H9 (cell line): ENCODE data around the gene HS1BP3. TPM values are rescaled to one million over a fixed set of nuclear protein-coding genes. Genes with fewer than 3 reads are reported as not detected.

ENCODE experiments used
- DNase-seq: peaks from one replicate; pipeline ENCODE4 v3.0.0-alpha.2; 2017
- H2AFZ ChIP-seq: one replicate; pipeline ENCODE4 v1.6.1; 2013; ENCODE audit warnings: mild to moderate bottlenecking, low read length, control low read depth, moderate library complexity
- H2AK5ac ChIP-seq: 2 replicates; pipeline ENCODE4 v1.6.1; 2013; ENCODE audit warnings: low read length, control low read depth, mixed read lengths; ENCODE audit not compliant: insufficient read length
- H2BK120ac ChIP-seq: one replicate; pipeline ENCODE4 v1.6.1; 2013; ENCODE audit warnings: low read depth, mild to moderate bottlenecking, low read length, control low read depth, inconsistent platforms; ENCODE audit not compliant: poor library complexity, severe bottlenecking
- H2BK12ac ChIP-seq: 2 replicates; pipeline ENCODE4 v1.6.1; 2013; ENCODE audit warnings: low read length, control low read depth, mixed read lengths, low read depth; ENCODE audit not compliant: insufficient read length
- H2BK15ac ChIP-seq: 2 replicates; pipeline ENCODE4 v1.6.1; 2013; ENCODE audit warnings: low read depth, low read length, control low read depth
- H2BK20ac ChIP-seq: one replicate; pipeline ENCODE4 v1.6.1; 2013; ENCODE audit warnings: low read depth, mild to moderate bottlenecking, low read length, control low read depth, inconsistent platforms; ENCODE audit not compliant: poor library complexity, severe bottlenecking
- H2BK5ac ChIP-seq: 2 replicates; pipeline ENCODE4 v1.6.1; 2013; ENCODE audit warnings: low read length, control low read depth, mixed read lengths; ENCODE audit not compliant: insufficient read length
- H3K14ac ChIP-seq: 2 replicates; pipeline ENCODE4 v1.6.1; 2013; ENCODE audit warnings: low read length, control low read depth; ENCODE audit not compliant: insufficient read depth
- H3K18ac ChIP-seq: 2 replicates; pipeline ENCODE4 v1.6.1; 2013; ENCODE audit warnings: low read depth, mild to moderate bottlenecking, mixed read lengths, low read length, control low read depth; ENCODE audit not compliant: insufficient read length
- H3K23ac ChIP-seq: 2 replicates; pipeline ENCODE4 v1.6.1; 2013; ENCODE audit warnings: low read length, control low read depth, mixed read lengths, low read depth; ENCODE audit not compliant: insufficient read length
- H3K23me2 ChIP-seq: 2 replicates; pipeline ENCODE4 v1.6.1; 2013; ENCODE audit warnings: low read depth, mild to moderate bottlenecking, mixed read lengths, low read length, control low read depth; ENCODE audit not compliant: insufficient read length, poor library complexity, severe bottlenecking
- H3K27ac ChIP-seq: 2 replicates; pipeline ENCODE4 v1.5.1; 2013; ENCODE audit warnings: low read length, control low read depth, mixed read lengths, low read depth; ENCODE audit not compliant: insufficient read length
- H3K27me3 ChIP-seq: 2 replicates; pipeline ENCODE4 v1.6.1; 2013; ENCODE audit warnings: low read length, control low read depth, inconsistent platforms; ENCODE audit not compliant: insufficient read depth
- H3K4ac ChIP-seq: 2 replicates; pipeline ENCODE4 v1.6.1; 2013; ENCODE audit warnings: low read depth, mild to moderate bottlenecking, control low read depth, inconsistent platforms, low read length, moderate library complexity
- H3K4me1 ChIP-seq: 2 replicates; pipeline ENCODE4 v1.6.1; 2013; ENCODE audit warnings: low read length, control low read depth, inconsistent platforms; ENCODE audit not compliant: insufficient read depth
- H3K4me2 ChIP-seq: 2 replicates; pipeline ENCODE4 v1.6.1; 2013; ENCODE audit warnings: low read length, control low read depth, mixed read lengths; ENCODE audit not compliant: insufficient read length, insufficient read depth
- H3K56ac ChIP-seq: 2 replicates; pipeline ENCODE4 v1.6.1; 2013; ENCODE audit warnings: low read depth, mild to moderate bottlenecking, mixed read lengths, low read length, control low read depth; ENCODE audit not compliant: insufficient read length
- H3K79me1 ChIP-seq: 2 replicates; pipeline ENCODE4 v1.6.1; 2013; ENCODE audit warnings: low read depth, mild to moderate bottlenecking, moderate library complexity, low read length, control low read depth, inconsistent platforms; ENCODE audit not compliant: insufficient read depth, poor library complexity, severe bottlenecking
- H3K79me2 ChIP-seq: 2 replicates; pipeline ENCODE4 v1.6.1; 2013; ENCODE audit warnings: low read length, control low read depth, inconsistent platforms; ENCODE audit not compliant: insufficient read depth
- H3K9ac ChIP-seq: 2 replicates; pipeline ENCODE4 v1.6.1; 2013; ENCODE audit warnings: low read length, control low read depth, mixed read lengths; ENCODE audit not compliant: insufficient read length; ENCODE audit errors: extremely low read depth
- H3K9me3 ChIP-seq: one replicate; pipeline ENCODE4 v1.6.1; 2013; ENCODE audit warnings: low read depth, low read length, inconsistent platforms; ENCODE audit not compliant: control insufficient read depth
- H3T11ph ChIP-seq: one replicate; pipeline ENCODE4 v1.6.1; 2013; ENCODE audit warnings: mild to moderate bottlenecking, low read length, control low read depth, inconsistent platforms
- H4K20me1 ChIP-seq: one replicate; pipeline ENCODE4 v1.6.1; 2013; ENCODE audit not compliant: control insufficient read depth, insufficient read length, insufficient read depth
- H4K5ac ChIP-seq: 2 replicates; pipeline ENCODE4 v1.6.1; 2013; ENCODE audit warnings: low read depth, mild to moderate bottlenecking, mixed read lengths, low read length, control low read depth; ENCODE audit not compliant: insufficient read length
- H4K8ac ChIP-seq: replicated peaks from 2 replicates; pipeline ENCODE4 v1.6.1; 2013; ENCODE audit warnings: low read length, control low read depth, mixed read lengths, low read depth; ENCODE audit not compliant: insufficient read length
- H4K91ac ChIP-seq: 2 replicates; pipeline ENCODE4 v1.6.1; 2013; ENCODE audit warnings: low read depth, mild to moderate bottlenecking, moderate library complexity, mixed read lengths, low read length, control low read depth; ENCODE audit not compliant: insufficient read length
- H3K27ac Mint-ChIP-seq, 3 experiments: 2 replicates in 2 of 3; 3 replicates in 1 of 3; pipeline ENCODE4 v1.8.0; 2020 to 2021; ENCODE audit warnings: mixed read lengths in 3 of 3, mild to moderate bottlenecking in 1 of 3, moderate library complexity in 1 of 3
- H3K27me3 Mint-ChIP-seq: 2 replicates; pipeline ENCODE4 v1.8.0; 2021; ENCODE audit warnings: low read depth, mild to moderate bottlenecking, moderate library complexity, mixed read lengths
- H3K36me3 Mint-ChIP-seq, 3 experiments: 2 replicates in 2 of 3; 3 replicates in 1 of 3; pipeline ENCODE4 v1.8.0; 2020 to 2021; ENCODE audit warnings: low read depth in 3 of 3, mixed read lengths in 3 of 3; ENCODE audit not compliant: insufficient read depth in 1 of 3
- H3K4me1 Mint-ChIP-seq, 2 experiments: 2 replicates each; pipeline ENCODE4 v1.8.0; 2020; ENCODE audit warnings: mixed read lengths in 2 of 2
- H3K4me3 Mint-ChIP-seq, 2 experiments: 2 replicates in 1 of 2; 3 replicates in 1 of 2; pipeline ENCODE4 v1.8.0; 2020 to 2021; ENCODE audit warnings: mild to moderate bottlenecking in 2 of 2, mixed read lengths in 2 of 2, moderate library complexity in 1 of 2
- H3K9me3 Mint-ChIP-seq, 2 experiments: 2 replicates in 1 of 2; 3 replicates in 1 of 2; pipeline ENCODE4 v1.8.0; 2020; ENCODE audit warnings: mild to moderate bottlenecking in 2 of 2, mixed read lengths in 2 of 2, moderate library complexity in 1 of 2
- WGBS: extraction: QIAGEN DNeasy Blood & Tissue Kit; methylation state at CpG from one replicate; pipeline ENCODE4 v1.1.7; 2013; ENCODE audit warnings: missing lambda C conversion rate, low lambda C conversion rate, mixed read lengths; ENCODE audit not compliant: insufficient read length; ENCODE audit errors: extremely low coverage; 5-methylcytosine and 5-hydroxymethylcytosine counted together
- total RNA-seq: library from RNA; stranded (reverse); gene quantifications from 2 replicates; pipeline ENCODE4 v1.2.1, GENCODE V29; 2021
- TF ChIP-seq, protein P1 (sequence below): fragments of 200-600 bp; sonication (generic); conservative IDR thresholded peaks from 3 replicates; pipeline ENCODE4 v1.8.0; 2021; ENCODE audit warnings: antibody characterized with exemption, mild to moderate bottlenecking

HS1BP3 gene
- total RNA-seq, 1 experiment from 2014 or later = 11.1 TPM

DNA sequence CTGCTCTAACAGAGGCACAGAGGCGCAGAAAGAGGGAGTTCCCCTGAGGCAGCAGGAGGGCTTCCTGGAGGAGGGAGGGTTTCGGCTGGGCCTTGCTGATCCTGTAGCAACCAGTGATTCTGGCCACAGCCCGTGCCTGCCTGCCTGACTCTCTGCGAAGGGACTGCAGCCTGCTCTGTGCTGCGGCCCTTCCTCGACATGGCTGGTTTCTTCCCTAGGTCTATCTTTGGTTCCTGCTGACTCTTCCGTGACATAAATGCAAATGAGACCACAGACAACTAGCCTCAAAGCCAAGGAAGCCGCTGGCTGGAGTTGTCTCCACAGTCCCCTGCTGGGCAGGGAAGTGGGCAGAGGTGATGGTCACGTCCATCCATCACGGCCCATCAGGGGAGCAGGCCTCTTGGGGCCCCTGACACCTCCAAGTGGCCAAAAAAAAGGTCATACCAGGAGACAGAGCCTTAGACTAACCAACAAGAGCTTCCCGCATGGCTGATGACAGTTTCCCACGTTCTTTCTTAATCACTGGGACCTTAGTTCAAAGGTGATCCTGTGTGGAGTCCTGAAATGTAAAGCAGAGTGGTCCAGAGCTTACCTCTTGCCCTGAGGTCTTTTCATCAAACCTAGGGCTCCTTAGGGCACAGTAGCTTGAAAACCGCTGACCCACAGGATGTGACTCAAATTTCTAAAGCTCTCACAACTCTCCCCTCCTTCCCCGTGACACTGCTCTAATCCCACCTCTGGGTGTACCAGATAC, 55.3 kb downstream of the HS1BP3 start:
- Histone ChIP-seq H3K23ac (no peak overlapping the region), H3K27ac (no peak overlapping the region), H2BK12ac (no peak overlapping the region), H3K23me2 (no peaks in the 10 kb centered on the region), H2BK5ac (no peak overlapping the region), H3K14ac (no peak overlapping the region), H3K56ac (no peak overlapping the region), H2BK120ac (no peak overlapping the region), H4K5ac (no peak overlapping the region), H3K18ac (no peak overlapping the region), H3K27me3 (no peaks in the 10 kb centered on the region), H4K20me1 (no peaks in the 10 kb centered on the region), H3K4ac (no peak overlapping the region), H3K4me2 (no peak overlapping the region), H3T11ph (no peak overlapping the region), H4K91ac (no peak overlapping the region), H2BK15ac (no peak overlapping the region), H2BK20ac (no peak overlapping the region), H3K79me1 (no peaks in the 10 kb centered on the region), H4K8ac (no peak overlapping the region), H2AFZ (no peak overlapping the region), H3K4me1 (no peaks in the 10 kb centered on the region; the same call in 1 of the 2 replicates), H3K79me2 (no peaks in the 10 kb centered on the region), H3K9ac (no peak overlapping the region), H3K9me3 (no peaks in the 10 kb centered on the region), H2AK5ac (no peak overlapping the region)
- Mint-ChIP-seq H3K9me3 (no peaks in the 10 kb centered on the region), H3K27ac (no peak overlapping the region), H3K4me1 (peaks cover 23 to 27% of the 10 kb centered on the region in 2 experiments), H3K27me3 (peaks cover 15% of the 10 kb centered on the region), H3K4me3 (no peak overlapping the region), H3K36me3 (no peaks in the 10 kb centered on the region)
- no peak for DNase-seq
- TF ChIP-seq, protein P1, sequence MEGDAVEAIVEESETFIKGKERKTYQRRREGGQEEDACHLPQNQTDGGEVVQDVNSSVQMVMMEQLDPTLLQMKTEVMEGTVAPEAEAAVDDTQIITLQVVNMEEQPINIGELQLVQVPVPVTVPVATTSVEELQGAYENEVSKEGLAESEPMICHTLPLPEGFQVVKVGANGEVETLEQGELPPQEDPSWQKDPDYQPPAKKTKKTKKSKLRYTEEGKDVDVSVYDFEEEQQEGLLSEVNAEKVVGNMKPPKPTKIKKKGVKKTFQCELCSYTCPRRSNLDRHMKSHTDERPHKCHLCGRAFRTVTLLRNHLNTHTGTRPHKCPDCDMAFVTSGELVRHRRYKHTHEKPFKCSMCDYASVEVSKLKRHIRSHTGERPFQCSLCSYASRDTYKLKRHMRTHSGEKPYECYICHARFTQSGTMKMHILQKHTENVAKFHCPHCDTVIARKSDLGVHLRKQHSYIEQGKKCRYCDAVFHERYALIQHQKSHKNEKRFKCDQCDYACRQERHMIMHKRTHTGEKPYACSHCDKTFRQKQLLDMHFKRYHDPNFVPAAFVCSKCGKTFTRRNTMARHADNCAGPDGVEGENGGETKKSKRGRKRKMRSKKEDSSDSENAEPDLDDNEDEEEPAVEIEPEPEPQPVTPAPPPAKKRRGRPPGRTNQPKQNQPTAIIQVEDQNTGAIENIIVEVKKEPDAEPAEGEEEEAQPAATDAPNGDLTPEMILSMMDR = no peak
- no CpG with 5 or more reads among the region's 14 CpGs for WGBS
